ENCODE measurements around the gene TDRD9. TPM values are rescaled to one million over a fixed set of nuclear protein-coding genes. Genes with fewer than 3 reads are reported as not detected.
A peak's percentile ranks its signal among the peaks of the same experiment; 100 is the strongest.

TDRD9 gene
- total RNA-seq: 0.51 and 0.53 TPM in 2 replicates

DNA sequence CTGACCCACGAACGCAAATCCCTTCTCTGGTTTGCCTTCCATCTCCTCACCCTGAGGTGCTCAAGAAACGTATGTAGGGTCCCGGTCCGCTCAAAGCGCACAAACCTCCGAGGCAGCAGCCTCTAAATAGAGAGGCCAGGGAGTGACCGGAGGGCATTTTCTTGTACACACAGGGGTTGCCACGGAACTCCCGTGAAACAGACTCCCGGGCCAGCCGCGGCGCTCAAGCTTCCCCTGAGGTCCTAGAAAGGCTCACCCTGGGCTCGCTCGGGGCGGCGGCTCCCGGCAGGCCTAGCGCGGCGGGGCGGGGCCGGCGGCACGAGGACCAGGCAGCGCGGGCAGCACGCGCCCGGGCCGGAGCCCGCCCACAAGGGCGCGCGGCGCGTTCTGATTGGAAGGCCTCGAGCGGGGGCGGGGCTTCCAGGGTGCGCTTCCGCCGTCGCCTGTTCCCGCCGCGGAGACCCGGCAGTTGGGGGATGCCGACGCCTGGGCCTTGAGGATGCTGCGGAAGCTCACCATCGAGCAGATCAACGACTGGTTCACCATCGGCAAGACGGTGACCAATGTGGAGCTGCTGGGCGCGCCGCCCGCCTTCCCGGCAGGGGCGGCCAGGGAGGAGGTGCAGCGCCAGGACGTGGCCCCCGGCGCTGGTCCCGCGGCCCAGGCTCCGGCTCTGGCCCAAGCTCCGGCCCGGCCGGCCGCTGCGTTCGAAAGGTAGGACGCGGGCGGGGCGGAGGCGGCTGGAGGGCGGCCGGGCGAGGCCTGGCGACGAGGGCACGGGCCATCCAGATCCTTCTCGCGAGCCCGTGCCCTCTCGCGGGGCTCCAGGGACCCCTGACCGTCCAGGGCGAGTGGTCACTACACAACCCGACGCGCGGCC lies at the start of gene TDRD9:
Gene TDRD9 (plus strand): TSS at position 446 of the 880 bp plus-strand sequence. CDS start 54 bp downstream, at position 500.
- no peak for FAIRE-seq
- no peaks in the 10 kb centered on the region for H3K36me3 ChIP-seq (ENCODE audit: control insufficient read depth, insufficient read depth, low read length)
- no peak within 1 kb of the TSS for H3K4me3 ChIP-seq (ENCODE audit: low read depth, low read length)
- no peak for TF ChIP-seq CTCF (IDR thresholded peaks at IDR 0.05; ENCODE audit: insufficient read depth, low read length, severe bottlenecking)
- no peaks in the 10 kb centered on the region for H3K27me3 ChIP-seq (ENCODE audit: control insufficient read depth, insufficient read depth, low read length)
- no peak for DNase-seq (ENCODE audit: low read depth)

GRCh38 chr14:103879118-103879569 lies 49.1 kb upstream of the TDRD9 start:
- Histone ChIP-seq H3K36me3 (ENCODE audit: control insufficient read depth, insufficient read depth, low read length) (no peaks in the 10 kb centered on the region), H3K27me3 (ENCODE audit: control insufficient read depth, insufficient read depth, low read length) (no peaks in the 10 kb centered on the region), H3K4me3 (ENCODE audit: low read depth, low read length) (no peak overlapping the region)
- DNase-seq (ENCODE audit: low read depth): no peak
- no peak for TF ChIP-seq CTCF (IDR thresholded peaks at IDR 0.05; ENCODE audit: insufficient read depth, low read length, severe bottlenecking)
- no peak for FAIRE-seq

DNA sequence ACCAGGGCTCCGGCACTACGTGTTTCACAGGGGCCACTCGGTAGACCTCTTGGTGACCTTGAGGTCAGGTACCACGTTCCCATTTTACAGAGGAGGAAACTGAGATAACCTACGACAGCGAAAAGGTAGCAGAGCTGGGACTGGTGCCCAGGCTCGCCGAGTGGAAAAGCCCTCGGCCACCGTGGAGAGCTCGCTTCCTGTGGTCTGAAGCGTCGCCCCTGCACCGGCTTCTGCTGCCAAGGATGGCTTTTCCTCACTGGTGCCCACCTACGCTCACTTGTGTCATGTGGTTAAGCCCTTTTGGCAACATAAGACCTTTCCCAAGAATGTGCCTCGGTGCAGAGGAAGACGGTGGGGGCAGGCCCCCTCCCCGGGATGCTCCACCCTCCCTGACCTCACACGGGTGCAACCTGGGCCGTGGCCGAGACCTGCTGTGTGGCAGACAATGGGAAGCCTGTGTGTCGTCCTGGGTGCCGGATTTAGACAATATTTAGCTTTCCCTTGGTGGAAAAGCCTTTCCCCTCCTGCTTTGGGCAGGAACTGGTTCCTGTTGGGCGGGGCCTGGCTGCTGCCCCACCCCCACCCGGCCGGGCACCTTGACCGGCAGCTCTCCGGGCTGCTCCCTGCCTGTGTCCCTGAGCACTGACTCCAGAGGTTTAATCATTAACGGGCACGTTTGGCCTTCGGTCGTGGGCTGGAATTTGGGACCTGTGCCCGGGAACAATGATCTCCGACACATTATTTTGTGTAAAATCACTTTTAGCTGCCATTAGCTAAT lies 48.5 kb upstream of the TDRD9 start:
- no peak for TF ChIP-seq CTCF (IDR thresholded peaks at IDR 0.05; ENCODE audit: insufficient read depth, low read length, severe bottlenecking)
- FAIRE-seq (no peak), DNase-seq (ENCODE audit: low read depth) (peak; percentile 26)
- Histone ChIP-seq H3K4me3 (ENCODE audit: low read depth, low read length) (peak overlapping the region; percentile 20), H3K27me3 (ENCODE audit: control insufficient read depth, insufficient read depth, low read length) (no peaks in the 10 kb centered on the region), H3K36me3 (ENCODE audit: control insufficient read depth, insufficient read depth, low read length) (no peaks in the 10 kb centered on the region)

- FAIRE-seq: no peak
- peak overlapping the region; percentile 20 for H3K4me3 ChIP-seq (ENCODE audit: low read depth, low read length)
Measured at GRCh38 chr14:103880348-103881267, 47.6 kb upstream of the TDRD9 start.

More at GRCh38 chr14:103880348-103881267, 47.6 kb upstream of the TDRD9 start:
- peak; percentile 26 for DNase-seq (ENCODE audit: low read depth)
- TF ChIP-seq CTCF (IDR thresholded peaks at IDR 0.05; ENCODE audit: insufficient read depth, low read length, severe bottlenecking): no peak
- Histone ChIP-seq H3K27me3 (ENCODE audit: control insufficient read depth, insufficient read depth, low read length) (no peaks in the 10 kb centered on the region), H3K36me3 (ENCODE audit: control insufficient read depth, insufficient read depth, low read length) (no peaks in the 10 kb centered on the region)
